ENCODE results near the gene LHFPL6.

Gene LHFPL6

DNA sequence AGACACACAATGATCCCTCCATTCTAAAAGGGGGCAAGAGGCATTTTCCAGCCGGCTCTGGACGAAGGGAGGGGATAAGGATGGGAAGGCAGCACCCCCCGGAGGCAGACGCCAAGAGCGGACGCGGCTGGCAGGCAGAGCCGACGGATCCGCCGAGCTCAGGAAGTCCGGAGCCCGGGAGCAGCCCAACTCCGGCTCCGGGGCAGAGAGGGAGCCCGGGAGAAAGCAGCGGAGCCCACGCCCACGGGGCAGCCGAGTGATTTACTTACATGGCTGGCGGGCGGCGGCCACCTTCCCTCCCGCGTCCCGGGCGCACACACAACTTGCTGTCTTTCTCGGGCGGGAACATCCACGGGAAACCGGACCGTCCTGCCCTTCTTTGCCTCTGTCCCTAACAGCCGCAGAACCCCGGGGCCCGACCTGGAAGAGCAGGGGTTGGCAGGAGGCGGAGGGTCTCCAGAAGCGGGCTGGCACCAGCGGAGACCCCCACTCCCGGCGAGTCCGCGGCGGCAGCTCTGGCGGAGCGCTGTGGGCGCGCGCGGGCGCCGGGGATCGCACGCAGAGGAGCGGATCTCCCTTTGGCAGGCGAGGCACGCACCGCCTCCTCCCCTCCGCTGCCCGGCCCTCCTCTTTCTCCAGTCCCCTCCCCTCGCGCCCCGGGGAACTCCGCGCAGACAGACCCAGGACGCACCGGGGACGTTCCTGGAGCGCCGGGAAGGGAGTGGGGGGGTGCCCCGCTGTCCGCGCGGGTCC, at the start of gene LHFPL6:
TSS of gene LHFPL6 (minus strand) at position 580 of the 753 bp plus-strand sequence.
- peak within 1 kb of the TSS; percentile 37; the same call in 1 of the 2 replicates for H3K9ac ChIP-seq (ENCODE audit: low read depth, low read length)
- H3K4me3 ChIP-seq (ENCODE audit: low read length) = peak within 1 kb of the TSS; percentile 88
- peaks cover 44% of the 10 kb centered on the region for H3K27me3 ChIP-seq (ENCODE audit: insufficient read depth, low read length)
- H3K4me1 ChIP-seq (ENCODE audit: insufficient read depth, low read length) = peaks cover 9% of the 10 kb centered on the region; the same call in 1 of the 2 replicates
- H3K9me3 ChIP-seq (ENCODE audit: insufficient read depth, low read depth, low read length) = no peaks in the 10 kb centered on the region
- no peak within 1 kb of the TSS for H3K27ac ChIP-seq (ENCODE audit: low read length)
- no peaks in the 10 kb centered on the region for H3K36me3 ChIP-seq (ENCODE audit: insufficient read depth, low read depth, low read length)

DNA sequence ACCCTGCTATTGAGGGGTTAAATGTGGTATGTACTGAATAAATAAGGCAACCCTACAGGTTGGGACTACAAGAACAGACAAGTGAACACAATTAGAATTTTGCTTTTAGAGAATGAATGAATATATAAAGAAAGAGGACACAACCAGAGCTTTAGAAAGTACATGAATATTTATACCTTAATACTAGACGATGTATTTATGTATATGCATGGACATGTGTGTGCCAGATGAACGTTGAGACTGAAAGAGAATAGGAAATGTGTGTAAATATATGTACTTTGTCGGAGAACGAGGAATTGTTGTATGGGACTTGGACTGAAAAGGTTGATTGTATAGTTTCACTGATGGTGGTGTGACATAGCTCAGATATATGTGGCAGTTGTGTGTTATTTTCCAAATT, 43.1 kb upstream of the LHFPL6 start:
- Histone ChIP-seq H3K27me3 (ENCODE audit: insufficient read depth, low read length) (no peaks in the 10 kb centered on the region), H3K4me3 (ENCODE audit: low read length) (no peak overlapping the region), H3K4me1 (ENCODE audit: insufficient read depth, low read length) (no peaks in the 10 kb centered on the region), H3K9me3 (ENCODE audit: insufficient read depth, low read depth, low read length) (no peaks in the 10 kb centered on the region), H3K9ac (ENCODE audit: low read depth, low read length) (no peak overlapping the region), H3K27ac (ENCODE audit: low read length) (no peak overlapping the region), H3K36me3 (ENCODE audit: insufficient read depth, low read depth, low read length) (no peaks in the 10 kb centered on the region)

GRCh38 chr13:39641645-39642044, 38.7 kb upstream of the LHFPL6 start:
- H3K9me3 ChIP-seq (ENCODE audit: insufficient read depth, low read depth, low read length) = no peaks in the 10 kb centered on the region
- no peaks in the 10 kb centered on the region for H3K4me1 ChIP-seq (ENCODE audit: insufficient read depth, low read length)
- H3K27ac ChIP-seq (ENCODE audit: low read length) = no peak overlapping the region
- no peak overlapping the region for H3K4me3 ChIP-seq (ENCODE audit: low read length)
- H3K9ac ChIP-seq (ENCODE audit: low read depth, low read length) = no peak overlapping the region
- no peaks in the 10 kb centered on the region for H3K27me3 ChIP-seq (ENCODE audit: insufficient read depth, low read length)
- no peaks in the 10 kb centered on the region for H3K36me3 ChIP-seq (ENCODE audit: insufficient read depth, low read depth, low read length)

- Histone ChIP-seq H3K27me3 (ENCODE audit: insufficient read depth, low read length) (no peaks in the 10 kb centered on the region), H3K27ac (ENCODE audit: low read length) (no peak overlapping the region), H3K4me3 (ENCODE audit: low read length) (no peak overlapping the region), H3K9me3 (ENCODE audit: insufficient read depth, low read depth, low read length) (no peaks in the 10 kb centered on the region), H3K9ac (ENCODE audit: low read depth, low read length) (no peak overlapping the region), H3K36me3 (ENCODE audit: insufficient read depth, low read depth, low read length) (no peaks in the 10 kb centered on the region), H3K4me1 (ENCODE audit: insufficient read depth, low read length) (no peaks in the 10 kb centered on the region)
Measured at GRCh38 chr13:39637890-39638289, 34.9 kb upstream of the LHFPL6 start.

DNA sequence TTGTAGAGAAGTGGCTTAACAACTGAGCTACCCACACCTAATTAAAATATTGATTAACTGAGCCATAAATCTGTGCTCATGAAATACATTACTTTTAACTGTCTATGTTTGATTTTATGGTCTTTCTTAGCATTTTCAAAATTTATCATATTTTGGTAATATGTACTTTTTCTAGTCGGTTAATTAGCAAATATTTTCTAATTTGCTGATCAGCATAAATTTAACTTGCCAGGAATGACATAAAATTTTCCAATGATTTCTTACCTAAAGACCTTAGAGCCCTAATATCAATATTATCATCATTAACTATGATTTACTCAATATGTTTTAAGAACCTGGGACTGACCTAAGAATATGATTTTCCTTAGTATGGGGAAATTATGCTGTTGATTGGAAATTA, 32.6 kb upstream of the LHFPL6 start:
- Histone ChIP-seq H3K36me3 (ENCODE audit: insufficient read depth, low read depth, low read length) (no peaks in the 10 kb centered on the region), H3K4me3 (ENCODE audit: low read length) (no peak overlapping the region), H3K27me3 (ENCODE audit: insufficient read depth, low read length) (no peaks in the 10 kb centered on the region), H3K4me1 (ENCODE audit: insufficient read depth, low read length) (no peaks in the 10 kb centered on the region), H3K27ac (ENCODE audit: low read length) (no peak overlapping the region), H3K9ac (ENCODE audit: low read depth, low read length) (no peak overlapping the region), H3K9me3 (ENCODE audit: insufficient read depth, low read depth, low read length) (no peaks in the 10 kb centered on the region)

DNA sequence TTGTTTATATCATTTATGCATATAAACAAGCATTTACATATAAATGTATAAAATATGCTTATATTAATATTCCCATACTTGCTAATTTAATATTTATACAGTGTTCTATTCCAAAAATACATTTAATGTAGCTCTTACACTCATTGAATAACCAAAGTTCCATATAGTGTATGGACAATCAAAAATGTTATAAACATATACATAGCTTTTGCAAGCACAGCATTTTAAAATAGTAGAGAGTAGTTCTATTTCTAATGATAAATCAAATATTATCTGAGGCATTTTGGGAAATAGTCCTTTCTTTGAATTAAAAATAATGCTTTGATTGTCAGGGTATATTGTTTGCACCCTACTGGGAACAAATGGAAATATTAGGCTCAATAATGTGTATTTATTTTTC, 30.0 kb upstream of the LHFPL6 start:
- Histone ChIP-seq H3K27me3 (ENCODE audit: insufficient read depth, low read length) (no peaks in the 10 kb centered on the region), H3K36me3 (ENCODE audit: insufficient read depth, low read depth, low read length) (no peaks in the 10 kb centered on the region), H3K9me3 (ENCODE audit: insufficient read depth, low read depth, low read length) (no peaks in the 10 kb centered on the region), H3K4me3 (ENCODE audit: low read length) (no peak overlapping the region), H3K27ac (ENCODE audit: low read length) (no peak overlapping the region), H3K9ac (ENCODE audit: low read depth, low read length) (no peak overlapping the region), H3K4me1 (ENCODE audit: insufficient read depth, low read length) (no peaks in the 10 kb centered on the region)

GRCh38 chr13:39631307-39631706, 28.3 kb upstream of the LHFPL6 start:
- Histone ChIP-seq H3K36me3 (ENCODE audit: insufficient read depth, low read depth, low read length) (no peaks in the 10 kb centered on the region), H3K4me1 (ENCODE audit: insufficient read depth, low read length) (no peaks in the 10 kb centered on the region), H3K9ac (ENCODE audit: low read depth, low read length) (no peak overlapping the region), H3K4me3 (ENCODE audit: low read length) (no peak overlapping the region), H3K9me3 (ENCODE audit: insufficient read depth, low read depth, low read length) (no peaks in the 10 kb centered on the region), H3K27me3 (ENCODE audit: insufficient read depth, low read length) (no peaks in the 10 kb centered on the region), H3K27ac (ENCODE audit: low read length) (no peak overlapping the region)

DNA sequence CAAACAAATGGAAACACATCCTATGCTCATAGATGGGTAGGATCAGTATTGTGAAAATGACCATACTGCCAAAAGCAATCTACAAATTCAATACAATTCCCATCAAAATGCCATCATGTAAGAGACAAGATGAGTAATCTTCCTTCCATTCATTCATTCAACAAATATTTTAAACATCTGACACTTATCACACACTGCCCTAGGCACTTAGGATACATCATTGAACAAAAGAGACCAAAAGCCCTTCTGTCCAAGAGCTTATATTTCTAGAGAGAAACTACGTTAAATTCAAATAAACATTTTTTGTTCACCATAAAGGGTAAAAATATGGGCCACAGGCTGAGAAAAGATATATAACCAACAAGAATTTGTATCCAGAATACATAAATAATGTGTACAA, 20.5 kb upstream of the LHFPL6 start:
- H3K4me3 ChIP-seq (ENCODE audit: low read length) = no peak overlapping the region
- H3K9ac ChIP-seq (ENCODE audit: low read depth, low read length) = no peak overlapping the region
- H3K27ac ChIP-seq (ENCODE audit: low read length) = no peak overlapping the region

DNA sequence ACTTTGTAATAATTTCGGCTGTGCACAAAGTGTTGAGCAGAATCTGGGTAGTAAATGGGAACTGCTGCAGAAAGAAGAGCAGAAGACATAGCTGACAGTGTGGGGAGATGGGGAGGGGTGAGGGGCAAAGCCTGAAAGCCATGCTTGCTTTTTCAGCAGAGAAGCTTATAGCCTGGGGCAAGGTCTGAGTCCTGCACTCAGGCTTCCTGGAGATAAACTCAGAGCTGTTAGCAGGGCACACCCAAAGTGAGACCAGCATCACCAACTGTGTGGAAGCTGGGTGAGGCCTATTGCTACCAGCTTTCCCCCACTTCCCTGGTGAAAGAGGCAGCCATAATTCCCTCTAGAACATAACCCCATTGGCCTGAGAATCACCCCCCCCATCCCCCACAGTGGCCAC, 15.6 kb upstream of the LHFPL6 start:
- Histone ChIP-seq H3K36me3 (ENCODE audit: insufficient read depth, low read depth, low read length) (no peaks in the 10 kb centered on the region), H3K9ac (ENCODE audit: low read depth, low read length) (no peak overlapping the region), H3K9me3 (ENCODE audit: insufficient read depth, low read depth, low read length) (no peaks in the 10 kb centered on the region), H3K4me3 (ENCODE audit: low read length) (no peak overlapping the region), H3K27ac (ENCODE audit: low read length) (no peak overlapping the region), H3K4me1 (ENCODE audit: insufficient read depth, low read length) (no peaks in the 10 kb centered on the region), H3K27me3 (ENCODE audit: insufficient read depth, low read length) (no peaks in the 10 kb centered on the region)

More for the DNA sequence above, 20.5 kb upstream of the LHFPL6 start:
- Histone ChIP-seq H3K36me3 (ENCODE audit: insufficient read depth, low read depth, low read length) (no peaks in the 10 kb centered on the region), H3K4me1 (ENCODE audit: insufficient read depth, low read length) (no peaks in the 10 kb centered on the region), H3K27me3 (ENCODE audit: insufficient read depth, low read length) (no peaks in the 10 kb centered on the region), H3K9me3 (ENCODE audit: insufficient read depth, low read depth, low read length) (no peaks in the 10 kb centered on the region)

DNA sequence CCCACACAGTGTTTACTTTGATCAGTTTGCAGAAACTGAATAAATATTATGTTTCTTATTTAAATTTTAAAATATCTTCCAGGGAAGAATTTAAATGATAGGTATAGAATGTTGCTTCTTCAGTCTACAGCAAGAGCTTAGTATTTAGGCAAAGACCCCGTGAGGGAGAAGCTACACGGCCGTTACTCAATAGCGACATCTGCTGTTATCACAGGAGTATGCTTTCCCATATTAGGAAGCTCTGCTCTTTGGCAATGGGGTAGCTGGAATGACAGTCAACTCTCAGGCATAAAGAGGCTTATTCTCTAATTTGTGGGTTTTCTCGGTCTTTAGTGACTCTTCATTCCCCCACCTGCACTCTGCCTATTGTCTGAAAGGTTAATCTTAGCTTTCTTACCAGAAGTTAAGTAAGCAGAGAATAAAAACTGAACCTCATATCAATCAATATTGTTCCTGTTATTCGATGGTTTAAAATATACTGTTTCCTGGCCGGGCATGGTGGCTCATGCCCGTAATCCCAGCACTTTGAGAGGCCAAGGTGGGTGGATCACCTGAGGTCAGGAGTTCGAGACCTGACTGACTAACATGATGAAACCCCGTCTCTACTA, 13.2 kb upstream of the LHFPL6 start:
- Histone ChIP-seq H3K36me3 (ENCODE audit: insufficient read depth, low read depth, low read length) (no peaks in the 10 kb centered on the region), H3K27ac (ENCODE audit: low read length) (no peak overlapping the region), H3K9me3 (ENCODE audit: insufficient read depth, low read depth, low read length) (no peaks in the 10 kb centered on the region), H3K27me3 (ENCODE audit: insufficient read depth, low read length) (no peaks in the 10 kb centered on the region), H3K4me1 (ENCODE audit: insufficient read depth, low read length) (no peaks in the 10 kb centered on the region), H3K9ac (ENCODE audit: low read depth, low read length) (no peak overlapping the region), H3K4me3 (ENCODE audit: low read length) (no peak overlapping the region)

GRCh38 chr13:39612023-39612637, 9.1 kb upstream of the LHFPL6 start:
- no peaks in the 10 kb centered on the region for H3K9me3 ChIP-seq (ENCODE audit: insufficient read depth, low read depth, low read length)
- H3K27me3 ChIP-seq (ENCODE audit: insufficient read depth, low read length) = no peaks in the 10 kb centered on the region
- no peaks in the 10 kb centered on the region for H3K4me1 ChIP-seq (ENCODE audit: insufficient read depth, low read length)
- no peak overlapping the region for H3K27ac ChIP-seq (ENCODE audit: low read length)
- H3K4me3 ChIP-seq (ENCODE audit: low read length) = no peak overlapping the region
- no peak overlapping the region for H3K9ac ChIP-seq (ENCODE audit: low read depth, low read length)
- no peaks in the 10 kb centered on the region for H3K36me3 ChIP-seq (ENCODE audit: insufficient read depth, low read depth, low read length)

- H3K4me1 ChIP-seq (ENCODE audit: insufficient read depth, low read length) = no peaks in the 10 kb centered on the region
- H3K36me3 ChIP-seq (ENCODE audit: insufficient read depth, low read depth, low read length) = no peaks in the 10 kb centered on the region
- H3K9ac ChIP-seq (ENCODE audit: low read depth, low read length) = no peak overlapping the region
- H3K27ac ChIP-seq (ENCODE audit: low read length) = no peak overlapping the region
- peaks cover 24% of the 10 kb centered on the region for H3K27me3 ChIP-seq (ENCODE audit: insufficient read depth, low read length)
- H3K4me3 ChIP-seq (ENCODE audit: low read length) = no peak overlapping the region
- no peaks in the 10 kb centered on the region for H3K9me3 ChIP-seq (ENCODE audit: insufficient read depth, low read depth, low read length)
Measured at GRCh38 chr13:39607876-39608275, 4.9 kb upstream of the LHFPL6 start.
